NCI-H2029 treated with DMSO at 0.1 percent for 48 hours (cell line): Measurements from ENCODE around the gene ING3.
"Not testable (repeated sequence)": the region's sequence is repeated elsewhere in the genome, so short reads cannot be mapped to it uniquely, and the experiment has no call there.

Experiments
- DNase-seq: peaks from one replicate; lab custom pipeline; 2025; lab: John Stamatoyannopoulos, UW

Gene ING3

DNA sequence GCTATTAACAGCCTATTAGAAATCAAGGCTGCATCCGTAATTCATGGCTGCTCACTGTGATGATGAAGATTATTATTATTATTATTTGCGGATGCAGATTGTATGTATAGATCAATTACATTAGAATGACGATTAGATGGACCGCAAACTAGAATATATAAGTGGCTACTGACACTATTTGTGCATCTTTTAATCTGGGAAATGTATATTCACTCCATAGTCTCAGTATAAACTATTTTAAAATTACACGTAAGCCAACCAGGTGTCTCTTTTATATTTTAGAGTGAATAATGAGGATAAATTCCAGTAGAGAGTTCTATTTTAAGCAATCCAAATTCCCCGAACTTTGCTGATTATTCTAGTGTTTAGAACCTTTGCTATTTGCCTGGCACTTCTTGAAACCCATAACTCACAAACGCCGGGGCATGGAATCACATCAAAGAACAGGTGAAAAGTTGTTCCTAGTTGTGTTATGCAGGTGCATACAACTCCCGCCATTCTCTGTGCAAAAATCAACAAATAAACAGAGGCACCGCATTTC is 509 bp upstream of the ING3 start:
- no peak for DNase-seq

DNA sequence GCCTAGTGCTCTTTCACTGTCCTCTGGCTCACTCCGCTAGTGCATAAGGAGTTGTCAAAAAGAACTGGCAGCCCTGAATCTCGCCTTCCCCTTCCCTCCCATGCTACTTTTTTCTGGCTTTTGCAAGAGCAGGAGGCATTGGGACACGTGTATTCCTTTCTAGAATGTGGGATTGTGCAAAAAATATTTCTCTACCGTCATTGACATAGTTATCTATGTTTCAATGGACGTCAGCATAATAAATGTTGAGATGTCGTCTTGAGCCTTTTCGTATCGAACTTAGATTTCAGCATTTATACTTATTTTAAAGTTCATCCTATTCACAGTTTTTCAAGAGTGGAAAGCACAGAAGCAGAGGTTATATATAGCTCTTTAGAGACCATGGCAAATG is 727 bp downstream of the ING3 start:
- DNase-seq = no peak

DNA sequence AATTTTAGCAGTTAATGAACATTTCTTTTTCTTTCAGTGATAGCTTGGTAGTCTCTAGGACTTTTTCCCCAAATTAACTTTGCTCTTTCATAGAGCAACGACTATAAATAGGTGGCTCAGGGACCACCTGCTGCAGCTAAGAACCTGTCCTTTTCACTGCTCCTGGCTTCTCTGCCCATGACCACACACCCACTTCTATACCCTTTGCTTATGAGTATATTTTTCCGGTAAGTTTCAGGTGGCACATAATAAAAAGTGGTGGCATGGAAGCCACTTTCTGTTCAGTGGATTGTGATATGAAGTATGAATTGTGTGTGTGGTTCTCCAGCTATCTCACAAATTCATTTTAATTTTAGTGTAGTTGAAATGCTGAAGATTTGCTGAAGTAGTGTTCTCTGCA is 1.2 kb downstream of the ING3 start:
- DNase-seq = peak; percentile 25

DNA sequence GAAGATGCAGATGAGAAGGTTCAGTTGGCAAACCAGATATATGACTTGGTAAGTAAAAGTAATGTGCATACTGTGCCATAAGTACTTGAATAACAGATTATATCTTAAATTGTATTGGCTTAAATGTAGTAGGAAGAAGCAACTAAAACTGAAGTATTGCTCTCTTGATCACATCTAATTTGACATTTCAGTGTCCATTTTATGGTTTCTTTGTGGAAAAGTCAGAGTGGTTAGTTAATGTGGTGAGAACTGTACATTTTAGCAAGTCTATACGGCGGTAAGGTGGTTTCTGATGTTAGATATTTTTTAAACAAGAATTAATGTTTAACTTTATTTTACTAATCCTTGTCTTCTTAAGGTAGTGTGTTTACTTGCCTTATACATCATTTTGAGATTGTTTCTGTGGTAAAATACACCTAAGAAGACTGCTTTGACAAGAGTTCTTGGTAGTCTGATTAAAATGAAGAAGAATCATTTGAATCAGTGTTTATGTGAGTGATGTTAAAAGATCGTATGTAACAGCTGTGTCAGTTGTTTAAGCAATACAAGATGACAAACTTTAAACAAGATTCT is 5.1 kb downstream of the ING3 start:
- no peak for DNase-seq

DNA sequence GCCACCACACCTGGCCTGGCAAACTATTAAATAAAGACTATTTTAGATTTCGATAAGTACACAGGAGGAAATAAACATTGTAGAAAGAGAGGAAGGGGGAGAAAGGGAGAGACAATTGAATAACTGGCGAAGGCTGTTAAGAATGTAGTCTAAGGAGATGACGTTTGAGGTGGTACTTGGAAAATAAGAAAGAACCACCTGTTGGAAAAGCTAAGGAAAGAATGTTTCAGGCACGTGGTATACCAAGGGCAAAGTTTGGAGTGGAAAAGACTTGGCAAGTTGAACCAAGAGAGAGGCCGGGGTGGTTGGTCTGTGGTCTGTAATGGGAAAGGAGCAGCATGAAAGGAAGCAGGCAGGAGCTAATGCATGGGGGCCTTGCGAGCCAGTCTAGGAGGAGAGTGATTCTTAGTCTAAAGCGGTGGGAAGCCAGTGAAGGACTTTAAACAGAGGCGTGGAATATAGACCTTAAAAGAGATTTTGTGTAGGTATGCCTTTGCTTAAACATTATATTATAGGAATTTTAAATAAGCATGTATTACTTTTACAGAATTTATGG is 9.4 kb downstream of the ING3 start:
- no peak for DNase-seq

DNA sequence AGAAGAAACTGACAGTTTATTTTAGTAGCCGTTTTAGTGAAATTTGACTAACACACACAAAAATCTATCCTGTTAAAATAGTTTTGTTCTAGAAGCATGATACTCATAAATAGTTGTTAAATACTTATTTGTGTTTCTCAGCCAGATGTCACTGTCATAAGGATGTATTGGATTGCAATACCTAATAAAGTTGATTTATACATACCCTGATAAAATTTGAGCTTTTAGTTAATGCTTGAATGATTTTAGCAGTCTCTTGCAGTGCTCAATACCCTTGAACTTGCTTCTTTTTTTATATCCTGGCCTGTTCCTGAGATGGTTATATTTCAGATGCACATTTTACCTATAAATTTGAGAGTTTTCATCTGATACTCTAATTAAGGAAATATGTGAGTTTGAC is 10.1 kb downstream of the ING3 start:
- no peak for DNase-seq

DNA sequence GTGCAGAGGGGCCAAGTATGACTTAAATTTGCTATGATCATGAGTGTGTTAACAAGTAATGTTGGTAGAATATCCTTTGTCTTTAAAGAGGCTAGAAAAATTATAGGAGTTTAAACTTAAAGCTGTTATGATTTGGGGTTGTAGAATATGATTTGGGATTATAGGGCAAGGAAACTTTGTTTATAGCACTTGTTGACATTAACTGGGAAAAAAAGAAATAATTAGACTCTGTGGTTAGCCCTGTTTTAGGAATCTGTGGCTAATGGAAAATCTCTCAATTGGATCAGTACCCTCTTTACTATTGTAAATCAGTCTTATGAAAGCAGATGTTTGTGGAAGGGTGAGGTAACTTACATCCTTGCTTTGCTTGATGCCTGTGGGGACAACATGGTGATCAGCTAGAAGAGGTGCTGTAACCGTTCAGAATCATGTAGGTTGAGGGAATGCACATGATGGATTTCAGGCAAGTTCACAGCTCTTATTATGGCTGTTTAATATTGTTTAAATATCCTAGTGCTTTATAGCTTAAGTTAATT is 11.1 kb downstream of the ING3 start:
- no peak for DNase-seq

DNA sequence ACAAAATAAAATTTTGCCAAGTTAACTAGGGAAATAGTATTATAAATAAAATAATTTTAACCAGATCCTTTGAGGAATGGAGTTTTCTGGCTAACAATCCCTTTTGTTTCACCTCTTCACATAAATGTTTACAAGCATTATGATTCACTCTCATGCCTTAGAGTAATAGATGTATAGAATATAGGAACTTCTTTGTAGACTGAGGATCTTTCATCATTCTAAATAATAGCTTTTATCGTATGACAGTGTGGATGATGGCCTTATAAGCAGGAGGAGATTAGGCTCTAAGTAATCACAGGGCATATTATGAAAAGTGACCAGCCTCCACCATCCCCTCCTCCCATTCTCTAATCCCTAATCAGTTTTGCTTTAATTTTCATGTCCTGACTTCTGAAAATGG is 13.5 kb downstream of the ING3 start:
- no peak for DNase-seq

DNA sequence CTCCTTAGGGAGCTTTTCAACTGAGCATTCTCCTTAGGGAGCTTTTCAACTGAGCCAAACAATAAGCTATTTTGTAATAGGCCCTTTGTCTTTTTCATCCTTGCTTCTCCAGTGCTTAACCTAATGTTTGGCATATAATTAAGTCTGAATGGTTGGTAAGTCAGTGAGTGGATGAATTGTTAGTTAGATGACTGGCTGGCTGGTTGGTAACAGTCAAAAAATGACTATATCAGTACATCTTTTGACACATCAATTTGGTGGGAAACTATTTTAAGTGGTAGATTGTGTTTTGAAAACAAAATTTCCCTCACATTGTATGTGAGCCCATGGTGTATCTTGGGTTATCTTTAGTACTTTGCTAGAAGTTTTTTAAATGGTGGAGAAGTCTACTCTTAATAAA is 16.4 kb downstream of the ING3 start:
- no peak for DNase-seq

DNA sequence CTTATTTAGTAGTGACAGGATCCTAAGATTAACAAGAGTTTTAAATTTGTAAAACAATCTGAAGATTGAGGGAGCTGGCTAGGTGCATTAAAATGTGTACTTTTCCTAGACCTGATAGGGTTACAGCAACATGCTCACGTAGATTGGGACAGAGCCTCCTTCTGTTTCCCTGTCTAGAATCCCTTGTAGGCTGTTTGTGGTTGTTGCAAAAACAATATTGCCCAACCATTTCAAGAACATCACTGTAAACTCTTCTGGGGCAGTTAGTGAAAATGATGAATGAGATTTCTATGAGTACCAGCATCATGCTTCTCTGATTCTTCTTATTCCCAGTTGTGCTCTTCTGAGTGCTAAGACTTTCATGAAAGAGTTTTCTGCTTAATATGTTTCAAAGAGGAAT is 23.3 kb downstream of the ING3 start:
- DNase-seq = no peak

DNA sequence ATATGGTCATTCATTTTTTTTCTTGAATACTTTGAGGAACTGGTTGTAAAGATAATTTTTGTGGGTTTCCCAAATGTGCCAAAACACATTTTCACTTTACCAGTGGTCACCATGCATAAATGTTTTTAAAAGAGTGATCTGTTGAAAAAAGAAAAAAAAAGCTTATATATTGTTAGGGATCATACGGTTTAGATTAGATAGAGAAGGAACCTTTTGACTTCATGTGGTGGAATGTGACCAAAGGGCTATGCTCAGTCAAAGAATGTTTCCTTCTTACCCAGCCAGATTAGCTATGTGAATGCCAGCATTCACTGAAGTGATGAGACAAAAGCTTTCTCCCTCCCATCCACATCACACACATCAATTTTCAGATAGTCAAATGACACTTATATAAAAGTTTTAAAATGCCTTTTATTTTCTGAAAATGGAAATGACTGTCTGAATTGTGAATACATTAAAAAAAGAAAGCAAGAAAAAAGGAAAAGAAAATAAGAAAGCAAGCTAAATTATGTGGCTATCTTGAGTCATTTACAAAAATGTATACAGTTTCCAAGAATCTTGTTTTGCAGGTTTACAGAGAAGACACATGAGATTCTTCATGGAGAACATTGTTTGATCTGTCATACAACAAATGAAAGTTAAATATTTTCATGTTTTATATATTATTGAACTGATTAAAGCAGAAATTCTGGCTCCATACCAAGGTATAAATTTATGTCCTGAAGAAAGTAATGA is 29.4 kb downstream of the ING3 start:
- no peak for DNase-seq

DNA sequence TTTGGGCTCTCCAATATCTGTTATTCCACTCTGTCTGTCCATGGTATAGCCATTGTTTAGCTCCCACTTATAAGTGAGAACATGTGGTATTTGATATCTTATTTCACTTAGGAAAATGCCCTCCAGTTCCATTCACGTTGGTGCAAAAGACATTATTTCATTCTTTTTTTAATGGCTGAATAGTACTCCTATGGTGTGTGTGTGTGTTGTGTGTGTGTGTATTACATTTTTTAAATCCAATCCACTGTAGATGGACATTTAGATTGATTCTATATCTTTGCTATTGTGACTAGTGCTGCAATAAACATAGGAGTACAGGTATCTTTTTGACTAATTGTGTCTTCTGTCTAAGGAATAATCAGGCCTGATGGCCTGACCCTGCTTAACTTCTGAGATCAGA is 30.5 kb downstream of the ING3 start:
- DNase-seq = no peak

DNA sequence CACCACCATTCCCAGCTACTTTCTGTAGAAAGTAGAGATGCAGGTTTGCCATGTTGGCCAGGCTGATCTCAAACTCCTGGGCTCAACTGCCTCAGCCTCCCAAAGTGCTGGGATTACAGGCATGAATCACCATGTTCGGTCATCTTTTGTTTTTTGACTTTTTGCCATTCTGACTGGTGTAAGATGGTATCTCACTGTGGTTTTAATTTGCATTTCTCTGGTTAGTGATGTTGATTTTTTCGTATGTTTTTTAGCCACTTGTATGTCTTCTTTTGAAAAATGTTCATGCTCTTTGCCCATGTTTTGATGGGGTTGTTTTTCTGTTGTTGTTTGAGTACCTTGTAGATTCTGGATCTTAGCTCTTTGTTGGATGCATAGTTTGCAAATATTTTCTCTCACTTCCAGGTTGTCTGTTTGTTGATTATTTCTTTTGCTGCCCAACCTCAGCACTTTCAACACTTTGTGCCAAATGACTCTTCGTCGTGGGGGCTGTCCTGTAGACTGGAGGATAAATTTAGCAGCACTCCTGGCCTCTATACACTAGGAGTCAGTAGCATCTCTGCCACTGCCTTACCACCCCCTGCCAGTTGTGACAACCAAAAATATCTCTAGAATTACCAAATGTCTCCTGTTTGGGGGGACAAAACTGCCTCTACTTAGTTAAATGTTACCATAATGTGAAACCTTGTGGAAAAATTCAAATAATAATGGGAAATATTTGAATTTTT is 31.5 kb downstream of the ING3 start:
- no peak for DNase-seq

DNA sequence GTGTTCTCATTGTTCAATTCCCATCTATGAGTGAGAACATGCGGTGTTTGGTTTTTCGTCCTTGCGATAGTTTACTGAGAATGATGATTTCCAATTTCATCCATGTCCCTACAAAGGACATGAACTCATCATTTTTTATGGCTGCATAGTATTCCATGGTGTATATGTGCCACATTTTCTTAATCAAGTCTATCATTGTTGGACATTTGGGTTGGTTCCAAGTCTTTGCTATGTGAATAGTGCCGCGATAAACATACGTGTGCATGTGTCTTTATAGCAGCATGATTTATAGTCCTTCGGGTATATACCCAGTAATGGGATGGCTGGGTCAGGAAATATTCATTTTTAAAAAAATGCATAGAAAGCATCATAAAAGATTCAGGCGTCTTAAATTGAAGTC is 33.0 kb downstream of the ING3 start:
- DNase-seq = not testable (repeated sequence)

DNA sequence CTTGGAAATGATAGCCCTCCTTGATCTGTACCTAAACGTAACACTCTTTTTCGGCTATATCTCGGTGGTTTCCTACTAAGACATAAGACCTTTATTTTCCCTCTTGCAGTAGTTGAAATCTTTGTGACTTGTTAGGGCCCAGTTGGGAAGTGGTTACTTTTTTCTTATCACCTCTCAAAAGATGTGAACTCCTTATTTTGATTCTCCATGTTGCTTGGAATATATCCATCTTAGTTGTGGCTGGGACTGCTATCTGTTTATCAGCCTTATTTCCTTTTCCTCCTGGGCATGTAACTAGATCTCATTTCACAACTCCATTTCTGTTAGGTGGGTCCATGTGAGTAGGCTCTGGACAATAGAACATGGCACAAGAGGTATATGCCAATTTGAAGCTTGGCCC is 33.8 kb downstream of the ING3 start:
- no peak for DNase-seq

DNA sequence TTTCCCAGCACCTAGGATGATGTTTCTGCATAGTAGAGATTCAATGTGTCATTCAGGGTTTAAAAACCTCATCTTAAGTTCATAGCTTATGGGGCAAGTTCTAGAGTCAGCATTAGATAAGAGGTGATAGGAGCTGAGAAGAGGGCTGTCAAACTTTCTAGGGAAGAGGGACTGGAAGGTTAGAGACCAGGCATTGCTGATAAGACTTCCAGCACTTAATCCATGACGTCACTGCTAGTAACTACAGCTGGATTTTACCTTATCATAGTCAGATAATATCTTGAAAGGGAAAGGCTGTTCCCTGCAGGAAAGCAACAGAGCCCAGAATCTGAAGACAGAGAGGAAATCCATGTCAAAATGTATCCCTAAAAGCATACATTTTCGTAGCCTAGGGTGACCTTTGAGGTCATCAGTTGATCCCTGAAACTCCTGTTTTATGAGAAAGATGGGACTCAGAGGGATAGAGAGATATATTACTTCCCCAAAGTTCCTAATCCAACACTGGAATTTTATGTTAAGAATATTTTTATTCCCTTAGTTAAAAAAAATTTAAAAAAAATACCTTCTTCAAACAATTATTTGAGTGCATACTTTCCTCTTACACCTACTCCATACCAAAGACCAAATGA is 34.7 kb downstream of the ING3 start:
- no peak for DNase-seq

DNA sequence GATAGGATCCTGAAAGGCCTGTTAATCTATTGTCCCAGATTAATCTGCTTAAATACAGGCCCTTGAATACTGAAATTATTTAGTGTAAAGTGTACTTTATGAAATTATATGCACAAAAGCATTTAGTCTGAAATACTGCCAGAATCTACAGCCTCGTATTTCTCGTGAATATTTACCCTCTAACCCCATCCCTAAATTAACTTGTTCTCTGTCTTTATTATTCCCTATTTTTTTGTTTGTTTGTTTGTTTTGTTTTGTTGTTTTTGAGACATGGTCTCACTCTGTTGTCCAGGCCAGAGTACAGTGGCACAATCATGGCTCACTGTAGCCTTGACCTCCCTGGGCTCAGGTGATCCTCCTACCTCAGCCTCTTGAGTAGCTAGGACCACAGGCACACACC is 35.3 kb downstream of the ING3 start:
- no peak for DNase-seq

DNA sequence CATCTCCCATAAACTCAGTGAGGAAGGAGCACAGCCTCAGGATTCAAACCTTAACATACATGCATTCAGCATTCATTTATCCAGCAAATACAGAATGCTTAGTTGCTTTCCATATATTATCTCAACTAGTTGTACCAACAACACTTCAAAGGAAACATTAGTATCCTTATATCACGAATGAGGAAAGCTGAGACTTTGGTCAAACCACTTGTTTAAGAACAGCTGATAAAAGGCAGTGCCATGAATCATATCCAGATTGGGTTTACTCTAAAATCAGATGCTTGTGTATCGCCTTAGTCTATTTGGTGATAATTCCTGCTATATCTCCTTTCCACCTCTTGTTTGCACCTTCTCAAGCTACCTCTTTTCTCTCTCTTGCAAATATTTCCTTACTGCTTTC is 36.1 kb downstream of the ING3 start:
- no peak for DNase-seq

DNA sequence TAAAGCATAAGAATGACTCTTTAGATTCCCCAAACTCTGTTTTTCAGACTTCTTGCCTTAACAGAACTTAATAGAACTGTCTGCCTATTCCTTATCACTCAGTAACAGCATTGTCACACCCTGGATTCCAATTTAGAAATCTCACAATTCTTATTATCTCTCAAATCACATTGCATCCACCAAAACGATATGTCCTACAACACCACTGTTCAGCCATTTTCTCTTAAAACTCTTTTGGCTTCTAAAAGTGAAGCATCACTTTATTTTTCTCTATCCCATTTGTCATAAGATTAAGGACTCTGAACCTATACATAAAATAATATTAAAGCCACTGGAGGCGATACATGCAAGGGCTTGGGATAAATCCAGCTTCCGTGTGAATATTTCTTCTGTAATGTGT is 36.7 kb downstream of the ING3 start:
- DNase-seq = no peak

DNA sequence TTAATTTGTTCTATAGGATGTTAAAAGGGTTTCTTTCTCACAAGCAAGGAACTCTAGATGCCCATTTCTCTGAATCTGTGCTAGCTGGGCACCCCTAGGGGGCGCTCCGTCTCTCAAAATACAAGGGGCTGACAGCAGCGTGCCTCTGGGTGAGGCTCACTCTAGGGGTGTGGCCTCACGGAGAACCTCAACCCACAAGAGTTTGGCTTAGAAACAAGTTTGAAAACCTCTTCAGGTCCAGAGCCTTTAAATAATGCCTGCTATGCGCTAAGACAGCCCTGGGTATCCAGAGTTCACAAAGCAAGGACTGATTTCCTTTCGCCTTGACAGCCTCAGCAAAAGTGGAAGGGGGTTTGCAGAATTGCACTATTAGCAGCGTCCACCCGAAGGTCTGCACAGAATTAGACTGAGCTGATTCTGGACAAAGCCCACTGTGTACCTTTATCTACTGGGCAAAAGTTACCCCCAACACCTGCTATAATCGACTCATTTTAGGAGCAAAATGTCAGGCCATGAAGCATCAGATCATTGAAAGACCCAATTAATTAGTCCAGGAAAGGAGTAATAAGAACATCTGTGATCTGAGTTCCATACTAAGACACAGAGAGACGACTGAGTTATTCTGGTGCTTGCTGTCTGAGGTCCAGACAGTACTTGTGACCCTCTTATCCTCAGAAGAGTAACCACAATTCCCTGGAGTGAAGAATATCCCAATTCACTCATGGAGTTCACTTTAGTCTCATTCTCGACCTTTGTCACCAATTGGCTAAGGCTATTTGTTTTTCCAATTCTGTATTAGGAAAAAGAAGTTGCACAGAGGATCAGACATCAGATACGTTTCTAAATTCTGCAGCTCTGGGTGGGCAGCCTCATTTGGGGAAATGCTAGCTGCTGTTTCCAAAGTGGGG is 37.4 kb downstream of the ING3 start:
- DNase-seq = peak; percentile 71

DNA sequence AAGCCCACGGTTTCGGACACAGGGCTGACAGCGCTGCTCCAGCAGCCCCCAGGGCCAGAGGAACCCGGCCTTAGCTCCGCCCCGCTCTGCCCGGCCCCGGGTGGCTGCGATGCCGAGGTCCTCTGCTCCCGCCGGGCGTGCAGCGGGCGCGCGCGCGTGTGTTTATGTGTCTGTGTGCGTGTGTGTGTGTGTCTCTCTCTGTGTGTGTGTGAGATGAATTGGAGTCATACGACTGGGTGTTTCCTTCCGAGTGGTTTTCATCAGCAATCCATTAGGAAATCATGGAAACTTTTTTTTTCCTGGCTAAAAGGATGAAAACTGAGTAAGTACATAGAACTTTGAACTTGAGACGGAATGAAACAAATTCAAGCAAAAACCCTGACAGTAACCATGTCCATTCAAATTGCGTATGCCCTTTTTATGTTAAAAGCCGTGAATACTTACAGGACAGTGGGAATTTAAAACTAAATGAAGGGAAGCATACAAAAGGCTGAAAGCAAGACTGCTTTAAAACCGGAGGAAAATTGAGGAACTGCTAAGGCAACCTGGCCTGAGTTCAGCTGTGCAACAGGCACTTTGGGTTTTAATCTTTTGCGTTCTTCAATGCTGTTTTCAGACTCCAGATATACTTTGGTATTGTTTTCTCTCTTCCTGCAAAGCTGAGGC is 38.1 kb downstream of the ING3 start, which contains the start of gene CPED1:
TSS of gene CPED1 (plus strand) at position 121 of the 666 bp plus-strand sequence. CDS start 911 bp downstream, outside the sequence.
- DNase-seq = no peak
